ENCODE data around the gene EFNA3.
"Not testable (repeated sequence)": the region's sequence is repeated elsewhere in the genome, so short reads cannot be mapped to it uniquely, and the experiment has no call there.

EFNA3 gene

DNA sequence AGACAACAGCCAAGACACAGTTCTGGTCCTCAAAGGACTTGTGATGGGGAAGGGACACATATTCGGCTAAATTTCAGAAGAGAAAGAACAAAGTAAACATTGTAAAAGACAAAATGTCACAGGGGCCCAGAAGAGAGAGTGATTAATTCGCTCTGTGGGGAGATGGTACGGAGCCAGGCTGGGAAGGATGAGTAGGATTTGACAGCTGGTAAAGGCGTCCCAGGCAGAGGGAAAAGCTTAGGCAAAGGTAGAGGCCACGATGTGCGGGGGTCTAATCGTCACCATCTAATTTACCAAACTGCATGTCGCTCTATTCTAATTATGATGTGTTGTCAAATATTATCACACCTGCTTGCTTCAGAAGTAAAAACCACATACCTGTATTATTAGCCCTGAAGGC is 31.7 kb downstream of the EFNA3 start:
- TF ChIP-seq, protein P1, sequence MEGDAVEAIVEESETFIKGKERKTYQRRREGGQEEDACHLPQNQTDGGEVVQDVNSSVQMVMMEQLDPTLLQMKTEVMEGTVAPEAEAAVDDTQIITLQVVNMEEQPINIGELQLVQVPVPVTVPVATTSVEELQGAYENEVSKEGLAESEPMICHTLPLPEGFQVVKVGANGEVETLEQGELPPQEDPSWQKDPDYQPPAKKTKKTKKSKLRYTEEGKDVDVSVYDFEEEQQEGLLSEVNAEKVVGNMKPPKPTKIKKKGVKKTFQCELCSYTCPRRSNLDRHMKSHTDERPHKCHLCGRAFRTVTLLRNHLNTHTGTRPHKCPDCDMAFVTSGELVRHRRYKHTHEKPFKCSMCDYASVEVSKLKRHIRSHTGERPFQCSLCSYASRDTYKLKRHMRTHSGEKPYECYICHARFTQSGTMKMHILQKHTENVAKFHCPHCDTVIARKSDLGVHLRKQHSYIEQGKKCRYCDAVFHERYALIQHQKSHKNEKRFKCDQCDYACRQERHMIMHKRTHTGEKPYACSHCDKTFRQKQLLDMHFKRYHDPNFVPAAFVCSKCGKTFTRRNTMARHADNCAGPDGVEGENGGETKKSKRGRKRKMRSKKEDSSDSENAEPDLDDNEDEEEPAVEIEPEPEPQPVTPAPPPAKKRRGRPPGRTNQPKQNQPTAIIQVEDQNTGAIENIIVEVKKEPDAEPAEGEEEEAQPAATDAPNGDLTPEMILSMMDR (IDR thresholded peaks at IDR 0.05; ENCODE audit: low read depth, low read length): no peak
- no peak for DNase-seq (ENCODE audit: low read depth, low spot score)
- no peak overlapping the region for H3K4me3 ChIP-seq (ENCODE audit: low read depth, low read length)
- in situ Hi-C loops (cut with HindIII; ENCODE audit: low sequenced_read_pairs): no loop called here

DNA sequence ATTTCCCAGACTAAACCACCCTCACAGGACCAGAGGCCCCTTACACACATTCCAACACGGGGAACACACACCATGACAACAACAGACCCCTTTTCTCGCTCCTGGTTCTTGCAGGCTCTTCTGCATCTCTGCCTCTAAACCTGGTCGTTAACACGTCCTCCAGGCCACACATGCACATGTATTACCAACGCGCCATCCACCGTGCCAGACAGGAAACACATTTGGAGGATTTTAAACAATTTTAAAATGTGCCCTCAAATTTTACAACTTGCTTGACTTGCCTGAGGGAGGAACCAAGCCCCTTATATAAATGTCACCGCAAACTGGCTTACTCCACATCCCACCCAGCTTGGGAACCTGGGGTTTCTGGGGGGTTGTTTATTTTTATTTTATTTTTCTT is 32.2 kb downstream of the EFNA3 start:
- in situ Hi-C loops (cut with HindIII; ENCODE audit: low sequenced_read_pairs): no loop called here
- TF ChIP-seq, protein P1 (IDR thresholded peaks at IDR 0.05; ENCODE audit: low read depth, low read length): no peak
- DNase-seq (ENCODE audit: low read depth, low spot score): no peak
- no peak overlapping the region for H3K4me3 ChIP-seq (ENCODE audit: low read depth, low read length)

DNA sequence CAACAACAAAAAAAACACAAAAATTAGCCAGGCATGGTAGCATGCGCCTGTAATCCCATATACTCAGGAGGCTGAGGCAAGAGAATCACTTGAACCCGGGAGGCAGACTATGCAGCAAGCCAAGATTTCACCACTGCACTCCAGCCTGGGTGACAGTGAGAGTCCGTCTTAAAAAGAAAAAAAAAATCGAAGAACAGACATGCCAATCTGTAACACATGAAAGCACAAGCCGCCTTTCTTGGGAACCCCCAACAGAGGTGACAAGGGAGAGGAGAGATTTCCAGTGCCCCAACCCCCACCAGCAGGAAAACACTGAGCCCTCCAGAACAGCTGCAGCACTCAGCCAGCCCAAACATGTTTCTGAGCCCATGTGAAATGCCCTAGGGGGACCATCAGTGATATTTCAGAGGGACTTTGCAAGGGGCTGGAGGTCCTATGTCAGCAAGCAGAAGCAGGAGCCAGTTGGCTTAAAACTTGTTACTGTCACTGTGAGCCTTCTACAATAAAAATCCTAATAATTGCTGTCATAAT is 34.9 kb downstream of the EFNA3 start:
- TF ChIP-seq, protein P1 (IDR thresholded peaks at IDR 0.05; ENCODE audit: low read depth, low read length): no peak
- no peak for DNase-seq (ENCODE audit: low read depth, low spot score)
- in situ Hi-C loops (cut with HindIII; ENCODE audit: low sequenced_read_pairs): no loop called here
- H3K4me3 ChIP-seq (ENCODE audit: low read depth, low read length): no peak overlapping the region

DNA sequence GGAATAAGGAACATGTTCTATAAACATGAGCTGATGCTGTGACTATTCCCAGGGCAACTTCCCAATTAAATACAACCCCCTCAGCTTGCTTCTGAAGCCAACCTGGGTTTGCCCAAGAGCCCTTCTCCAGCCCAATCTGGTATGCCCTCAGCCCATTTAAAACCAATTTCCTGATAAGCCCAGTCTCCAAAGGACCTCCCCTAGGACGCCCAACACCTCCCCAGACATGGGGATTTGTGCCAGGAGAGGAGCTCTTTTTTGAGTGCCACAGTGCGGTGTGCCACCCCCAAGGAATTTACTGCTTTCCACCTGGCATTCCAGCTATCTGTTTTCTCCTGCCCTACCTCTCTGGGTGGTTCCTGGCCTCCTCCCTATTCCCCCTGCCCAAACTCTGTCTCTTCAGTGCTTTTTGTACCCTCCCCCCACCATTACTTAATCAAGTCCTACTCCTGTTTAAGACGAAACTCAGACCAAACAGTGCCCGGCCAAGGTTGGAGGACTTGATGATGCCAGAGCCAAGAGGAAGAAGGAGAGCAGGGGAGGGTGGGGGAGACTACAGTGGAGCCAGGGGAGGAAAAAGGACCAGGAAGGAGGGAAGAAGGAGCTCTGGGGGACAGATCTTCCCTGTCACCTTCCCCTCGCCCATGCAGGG is 37.6 kb downstream of the EFNA3 start:
- TF ChIP-seq, protein P1 (IDR thresholded peaks at IDR 0.05; ENCODE audit: low read depth, low read length): no peak
- H3K4me3 ChIP-seq (ENCODE audit: low read depth, low read length): no peak overlapping the region
- in situ Hi-C loops (cut with HindIII; ENCODE audit: low sequenced_read_pairs): no loop called here
- no peak for DNase-seq (ENCODE audit: low read depth, low spot score)

DNA sequence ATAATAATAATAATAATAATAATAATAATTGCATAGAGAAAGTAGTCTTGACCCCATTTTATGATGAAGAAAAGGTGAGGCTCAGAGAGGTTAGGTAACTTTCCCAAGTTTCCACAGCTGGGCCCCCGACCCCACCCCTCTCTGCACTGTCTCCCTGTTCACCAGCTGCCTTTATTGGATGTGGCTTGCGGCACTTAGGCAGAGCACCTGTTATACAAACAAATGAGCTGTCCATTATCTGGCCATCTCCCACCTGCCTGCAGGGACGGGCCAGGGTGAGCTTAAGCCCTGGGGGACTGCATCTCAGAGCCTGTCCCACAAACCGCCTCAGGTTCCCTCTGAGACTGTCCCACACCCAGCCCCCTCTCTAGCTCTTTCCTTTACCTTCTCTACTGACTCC is 39.0 kb downstream of the EFNA3 start:
- DNase-seq (ENCODE audit: low read depth, low spot score): no peak
- no peak overlapping the region for H3K4me3 ChIP-seq (ENCODE audit: low read depth, low read length)
- TF ChIP-seq, protein P1 (IDR thresholded peaks at IDR 0.05; ENCODE audit: low read depth, low read length): no peak
- in situ Hi-C loops (cut with HindIII; ENCODE audit: low sequenced_read_pairs): no loop called here

DNA sequence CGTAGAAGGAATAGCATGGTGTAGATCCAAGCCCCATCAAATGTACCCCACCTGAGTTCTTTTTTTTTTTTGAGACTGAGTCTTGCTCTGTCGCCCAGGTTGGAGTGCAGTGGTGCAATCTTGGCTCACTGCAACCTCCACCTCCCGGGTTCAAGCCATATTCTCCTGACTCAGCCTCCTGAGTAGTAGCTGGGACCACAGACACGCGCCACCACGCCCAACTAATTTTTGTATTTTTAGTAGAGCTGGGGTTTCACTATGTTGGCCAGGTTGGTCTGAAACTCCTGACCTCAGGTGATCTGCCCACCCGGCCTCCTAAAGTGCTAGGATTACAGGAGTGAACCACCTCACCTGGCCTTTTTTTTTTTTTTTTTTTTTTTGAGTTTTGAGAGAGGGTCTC is 39.5 kb downstream of the EFNA3 start:
- in situ Hi-C loops (cut with HindIII; ENCODE audit: low sequenced_read_pairs); H3K4me3 ChIP-seq (ENCODE audit: low read depth, low read length); DNase-seq (ENCODE audit: low read depth, low spot score): not testable (repeated sequence)

DNA sequence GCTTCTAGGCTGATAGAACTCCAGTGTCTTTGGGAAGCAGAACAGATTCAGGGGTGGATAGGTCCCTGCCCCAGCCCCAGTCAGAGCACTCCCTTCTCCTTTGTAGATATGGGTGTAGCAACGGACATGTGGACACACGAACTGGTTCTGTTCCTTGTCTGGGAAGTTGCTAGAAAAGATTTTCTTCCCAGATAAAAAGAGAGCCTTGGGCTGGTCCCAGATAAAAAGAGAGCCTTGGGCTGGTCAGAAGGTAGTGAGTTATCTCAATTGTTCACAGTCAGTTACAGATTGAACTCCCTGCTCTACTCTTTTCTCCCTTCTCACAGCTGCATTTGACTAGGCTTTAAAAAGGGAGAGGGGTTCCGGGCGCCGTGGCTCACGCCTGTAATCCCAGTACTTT is 41.6 kb downstream of the EFNA3 start:
- no peak overlapping the region for H3K4me3 ChIP-seq (ENCODE audit: low read depth, low read length)
- no peak for DNase-seq (ENCODE audit: low read depth, low spot score)
- in situ Hi-C loops (cut with HindIII; ENCODE audit: low sequenced_read_pairs): no loop called here
- TF ChIP-seq, protein P1 (IDR thresholded peaks at IDR 0.05; ENCODE audit: low read depth, low read length): no peak

Measured in astrocyte of the spinal cord (primary cell).